Measurements from ENCODE around the gene LYSMD2. TPM values are rescaled to one million over a fixed set of nuclear protein-coding genes. Genes with fewer than 3 reads are reported as not detected.

The LYSMD2 gene
- total RNA-seq, 4 donors from 2014 or later, result 10.0 to 14.1 (median 12.9) TPM

DNA sequence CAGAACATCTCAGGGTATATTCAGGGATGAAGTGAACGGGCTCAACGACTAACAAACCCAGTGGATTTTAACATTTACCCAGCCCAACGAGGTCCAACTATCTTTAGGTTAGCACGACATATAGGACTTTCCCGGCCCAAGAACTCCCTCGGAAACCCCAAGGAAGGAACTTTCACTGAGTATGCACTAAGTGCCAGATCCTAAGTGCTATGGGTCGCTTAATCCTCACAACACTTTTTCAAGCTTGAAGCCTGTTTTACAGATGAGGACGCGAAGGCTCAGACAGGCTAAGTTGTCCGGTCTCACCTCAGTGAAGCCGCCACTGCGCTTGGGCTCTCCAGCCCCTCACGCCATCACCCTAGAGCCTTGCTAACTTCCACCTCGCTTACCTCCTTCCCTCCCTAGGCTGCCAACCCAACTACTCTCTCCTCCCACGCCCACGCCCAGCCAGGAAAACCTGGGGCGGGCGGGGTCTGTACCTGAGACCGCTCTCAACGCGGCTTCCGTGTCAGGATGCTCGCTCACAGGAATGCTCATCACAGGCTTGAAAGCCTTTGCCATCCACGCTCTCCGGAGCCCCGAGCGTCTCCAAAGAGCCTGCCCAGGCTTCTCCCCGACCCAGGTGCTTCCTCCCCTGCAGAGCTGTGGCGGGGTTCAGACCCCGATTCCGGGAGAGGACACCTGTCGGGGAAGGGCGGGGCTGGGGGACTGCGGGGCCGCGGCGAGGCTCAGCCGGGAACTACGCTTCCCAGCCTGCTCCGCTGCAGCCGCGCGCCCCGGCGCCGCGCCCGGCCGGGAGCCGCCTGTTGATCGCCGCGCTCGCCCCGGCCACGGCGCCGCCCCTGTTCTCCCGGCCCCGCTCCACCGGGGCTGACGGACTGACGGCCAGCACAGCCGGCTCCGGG is 13.6 kb upstream of the LYSMD2 start, which contains the start of gene TMOD2:
TMOD2 (plus strand) TSS at position 806 of the 905 bp plus-strand sequence. CDS start 14,845 bp downstream, outside the sequence.
- Histone ChIP-seq H3K27me3 (no peaks in the 10 kb centered on the region), H3K9me3 (no peaks in the 10 kb centered on the region), H3K36me3 (no peaks in the 10 kb centered on the region), H3K4me1 (peaks cover 14 to 24% (median 20%) of the 10 kb centered on the region in 4 donors), H3K4me3 (peak within 1 kb of the TSS; percentile 80 to 98 (median 88)), H3K27ac (replicated peaks in 1 of 4) (peak within 1 kb of the TSS; percentile 79 to 87 (median 84))
- intact Hi-C loops (cut with DNase I), result no loop called here
- WGBS, result 16% methylated on average over 27 of the region's 65 CpGs
- no peak for TF ChIP-seq POLR2AphosphoS5 (IDR thresholded peaks at IDR 0.05)
- TF ChIP-seq, protein P1, sequence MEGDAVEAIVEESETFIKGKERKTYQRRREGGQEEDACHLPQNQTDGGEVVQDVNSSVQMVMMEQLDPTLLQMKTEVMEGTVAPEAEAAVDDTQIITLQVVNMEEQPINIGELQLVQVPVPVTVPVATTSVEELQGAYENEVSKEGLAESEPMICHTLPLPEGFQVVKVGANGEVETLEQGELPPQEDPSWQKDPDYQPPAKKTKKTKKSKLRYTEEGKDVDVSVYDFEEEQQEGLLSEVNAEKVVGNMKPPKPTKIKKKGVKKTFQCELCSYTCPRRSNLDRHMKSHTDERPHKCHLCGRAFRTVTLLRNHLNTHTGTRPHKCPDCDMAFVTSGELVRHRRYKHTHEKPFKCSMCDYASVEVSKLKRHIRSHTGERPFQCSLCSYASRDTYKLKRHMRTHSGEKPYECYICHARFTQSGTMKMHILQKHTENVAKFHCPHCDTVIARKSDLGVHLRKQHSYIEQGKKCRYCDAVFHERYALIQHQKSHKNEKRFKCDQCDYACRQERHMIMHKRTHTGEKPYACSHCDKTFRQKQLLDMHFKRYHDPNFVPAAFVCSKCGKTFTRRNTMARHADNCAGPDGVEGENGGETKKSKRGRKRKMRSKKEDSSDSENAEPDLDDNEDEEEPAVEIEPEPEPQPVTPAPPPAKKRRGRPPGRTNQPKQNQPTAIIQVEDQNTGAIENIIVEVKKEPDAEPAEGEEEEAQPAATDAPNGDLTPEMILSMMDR (IDR thresholded peaks at IDR 0.05), result peak in 1 of 3 experiments; percentile 14
- DNase-seq (ENCODE audit: extremely low spot score), result peak; percentile 91

DNA sequence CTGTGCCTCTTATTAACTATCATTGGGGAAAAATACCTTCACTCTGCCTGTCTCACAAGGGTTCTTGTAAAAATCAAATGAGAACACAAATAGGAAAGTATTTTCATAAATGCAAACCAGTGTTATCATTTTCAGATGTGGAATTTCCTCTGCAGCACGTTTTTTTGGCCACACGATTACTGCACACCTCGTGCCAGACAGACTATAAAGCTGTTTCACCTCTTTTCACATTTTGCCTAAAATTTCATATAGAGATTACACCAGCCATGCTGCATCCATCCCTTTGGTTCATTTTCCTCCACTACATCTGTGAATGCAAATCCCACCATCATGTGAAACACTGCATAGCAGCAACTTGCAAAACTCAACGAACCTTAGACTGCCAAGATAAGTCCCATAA is 12.7 kb upstream of the LYSMD2 start:
- TF ChIP-seq POLR2A (IDR thresholded peaks at IDR 0.05; ENCODE audit: low read depth), result no peak
- TF ChIP-seq POLR2AphosphoS5 (IDR thresholded peaks at IDR 0.05), result no peak
- TF ChIP-seq, protein P1 (IDR thresholded peaks at IDR 0.05), result no peak
- no peak for TF ChIP-seq EP300 (IDR thresholded peaks at IDR 0.05)
- Histone ChIP-seq H3K9me3 (no peaks in the 10 kb centered on the region), H3K4me1 (peaks cover 14 to 20% (median 20%) of the 10 kb centered on the region in 4 donors), H3K4me3 (no peak overlapping the region), H3K36me3 (no peaks in the 10 kb centered on the region), H3K27ac (replicated peaks in 1 of 4) (no peak overlapping the region), H3K27me3 (no peaks in the 10 kb centered on the region)
- intact Hi-C loops (cut with DNase I), result no loop called here
- peak; percentile 12 for DNase-seq (ENCODE audit: extremely low spot score)
- WGBS, result 76% methylated on average over 4 of the region's 4 CpGs

- no peaks in the 10 kb centered on the region for H3K36me3 ChIP-seq
- TF ChIP-seq POLR2AphosphoS5 (IDR thresholded peaks at IDR 0.05), result no peak
- TF ChIP-seq, protein P1 (IDR thresholded peaks at IDR 0.05), result no peak
- no peak for TF ChIP-seq EP300 (IDR thresholded peaks at IDR 0.05)
- TF ChIP-seq POLR2A (IDR thresholded peaks at IDR 0.05; ENCODE audit: low read depth), result no peak
- intact Hi-C loops (cut with DNase I), result no loop called here
- H3K27me3 ChIP-seq, result no peaks in the 10 kb centered on the region
- H3K4me1 ChIP-seq, result peaks cover 14 to 20% (median 18%) of the 10 kb centered on the region in 4 donors
- 89% methylated on average over 5 of the region's 5 CpGs for WGBS
- H3K9me3 ChIP-seq, result no peaks in the 10 kb centered on the region
- no peak overlapping the region for H3K27ac ChIP-seq (replicated peaks in 1 of 4)
- peak; percentile 10 for DNase-seq (ENCODE audit: extremely low spot score)
- H3K4me3 ChIP-seq, result no peak overlapping the region
Observed at GRCh38 chr15:51749307-51749706, 11.9 kb upstream of the LYSMD2 start.

DNA sequence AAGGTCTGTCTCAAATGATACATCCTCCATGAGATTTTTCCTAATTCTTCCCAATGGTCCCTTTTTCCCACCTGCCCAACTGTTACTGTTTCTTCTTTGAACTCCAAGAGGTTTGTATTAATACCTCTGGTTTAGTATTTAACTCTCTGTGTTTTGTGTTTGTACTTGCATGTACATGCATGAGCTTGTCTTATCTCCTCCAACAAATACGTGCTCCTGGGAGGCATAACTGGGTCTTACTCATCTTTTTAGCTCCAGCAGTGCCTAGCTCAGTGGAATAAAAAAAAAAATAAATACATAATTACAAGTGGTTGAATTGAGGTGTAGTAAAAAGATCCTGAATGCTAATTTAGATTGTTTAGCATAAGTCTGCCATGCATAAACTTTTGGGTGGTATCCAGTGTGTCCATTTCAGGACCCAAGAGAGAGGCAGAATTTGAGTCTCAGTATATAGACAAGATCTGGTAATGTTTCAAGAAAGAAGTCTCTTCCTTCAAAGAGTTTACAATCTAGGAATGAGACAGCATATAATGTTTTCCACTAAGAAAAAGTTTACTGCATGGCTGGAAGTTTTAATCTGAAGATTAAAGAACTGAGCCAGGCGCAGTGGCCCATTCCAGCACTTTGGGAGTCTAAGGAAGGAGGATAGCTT is 1.7 kb upstream of the LYSMD2 start:
- Histone ChIP-seq H3K4me3 (no peak overlapping the region), H3K27ac (replicated peaks in 1 of 4) (peak overlapping the region in 1 of 4 donors; percentile 94), H3K27me3 (no peaks in the 10 kb centered on the region), H3K9me3 (no peaks in the 10 kb centered on the region), H3K4me1 (peaks cover 11 to 34% (median 28%) of the 10 kb centered on the region in 4 donors), H3K36me3 (no peaks in the 10 kb centered on the region)
- peak; percentile 12 for DNase-seq (ENCODE audit: extremely low spot score)
- WGBS, result 88% methylated on average over 2 of the region's 2 CpGs
- TF ChIP-seq, protein P1 (IDR thresholded peaks at IDR 0.05), result no peak
- TF ChIP-seq POLR2AphosphoS5 (IDR thresholded peaks at IDR 0.05), result no peak
- intact Hi-C loops (cut with DNase I), result no loop called here
